ENCODE data around the gene DCDC2C.
"Not testable (repeated sequence)": the region's sequence is repeated elsewhere in the genome, so short reads cannot be mapped to it uniquely, and the experiment has no call there.

Gene DCDC2C

GRCh38 chr2:3817144-3817543, 113.8 kb downstream of the DCDC2C start:
- FAIRE-seq; DNase-seq (ENCODE audit: low spot score): not testable (repeated sequence)

- FAIRE-seq: no peak
- no peak for DNase-seq (ENCODE audit: low spot score)
Measured at GRCh38 chr2:3823748-3824147, 120.4 kb downstream of the DCDC2C start.

- DNase-seq (ENCODE audit: low spot score) (no peak), FAIRE-seq (no peak)
Measured at GRCh38 chr2:3827673-3828575, 124.5 kb downstream of the DCDC2C start.

- DNase-seq (ENCODE audit: low spot score) (no peak), FAIRE-seq (no peak)
Measured at GRCh38 chr2:3830796-3831195, 127.4 kb downstream of the DCDC2C start.

GRCh38 chr2:3837086-3837485, 133.7 kb downstream of the DCDC2C start:
- no peak for FAIRE-seq
- DNase-seq (ENCODE audit: low spot score): no peak

- DNase-seq (ENCODE audit: low spot score) (no peak), FAIRE-seq (no peak)
Measured at GRCh38 chr2:3838348-3838747, 135.0 kb downstream of the DCDC2C start.

GRCh38 chr2:3839476-3839875, 136.1 kb downstream of the DCDC2C start:
- FAIRE-seq (no peak), DNase-seq (ENCODE audit: low spot score) (no peak)

GRCh38 chr2:3840611-3841155, 137.3 kb downstream of the DCDC2C start:
- FAIRE-seq (no peak), DNase-seq (ENCODE audit: low spot score) (no peak)

- FAIRE-seq: no peak
- no peak for DNase-seq (ENCODE audit: low spot score)
Measured at GRCh38 chr2:3847397-3848052, 144.2 kb downstream of the DCDC2C start.

- no peak for FAIRE-seq
- DNase-seq (ENCODE audit: low spot score): no peak
Measured at GRCh38 chr2:3848776-3849175, 145.4 kb downstream of the DCDC2C start.

GRCh38 chr2:3849213-3849612, 145.8 kb downstream of the DCDC2C start:
- DNase-seq (ENCODE audit: low spot score) (no peak), FAIRE-seq (no peak)

- FAIRE-seq (no peak), DNase-seq (ENCODE audit: low spot score) (no peak)
Measured at GRCh38 chr2:3857576-3857975, 154.2 kb downstream of the DCDC2C start.

GRCh38 chr2:3864943-3865865, 161.8 kb downstream of the DCDC2C start:
- DNase-seq (ENCODE audit: low spot score) (no peak), FAIRE-seq (no peak)

GRCh38 chr2:3867469-3867868, 164.1 kb downstream of the DCDC2C start:
- FAIRE-seq (no peak), DNase-seq (ENCODE audit: low spot score) (no peak)

GRCh38 chr2:3868012-3868805, 164.8 kb downstream of the DCDC2C start:
- FAIRE-seq (no peak), DNase-seq (ENCODE audit: low spot score) (no peak)

GRCh38 chr2:3870222-3870621, 166.8 kb downstream of the DCDC2C start:
- no peak for FAIRE-seq
- DNase-seq (ENCODE audit: low spot score): no peak

- DNase-seq (ENCODE audit: low spot score): no peak
- no peak for FAIRE-seq
Measured at GRCh38 chr2:3871002-3871401, 167.6 kb downstream of the DCDC2C start.

GRCh38 chr2:3872451-3872850, 169.1 kb downstream of the DCDC2C start:
- no peak for DNase-seq (ENCODE audit: low spot score)
- FAIRE-seq: no peak

- no peak for DNase-seq (ENCODE audit: low spot score)
- no peak for FAIRE-seq
Measured at GRCh38 chr2:3873899-3874298, 170.5 kb downstream of the DCDC2C start.

GRCh38 chr2:3876221-3876620, 172.8 kb downstream of the DCDC2C start:
- no peak for DNase-seq (ENCODE audit: low spot score)
- no peak for FAIRE-seq

GRCh38 chr2:3876685-3877084, 173.3 kb downstream of the DCDC2C start:
- DNase-seq (ENCODE audit: low spot score) (no peak), FAIRE-seq (no peak)
